IPS DF 4.7 (cell line): ENCODE results near the gene IQCF6.
"Not testable (repeated sequence)": the region's sequence is repeated elsewhere in the genome, so short reads cannot be mapped to it uniquely, and the experiment has no call there.

Source experiments
- DNase-seq: peaks from one replicate; pipeline ENCODE4 v3.0.0-alpha.2; 2013; ENCODE audit warnings: low spot score; ENCODE audit errors: extremely low read depth

IQCF6 gene

DNA sequence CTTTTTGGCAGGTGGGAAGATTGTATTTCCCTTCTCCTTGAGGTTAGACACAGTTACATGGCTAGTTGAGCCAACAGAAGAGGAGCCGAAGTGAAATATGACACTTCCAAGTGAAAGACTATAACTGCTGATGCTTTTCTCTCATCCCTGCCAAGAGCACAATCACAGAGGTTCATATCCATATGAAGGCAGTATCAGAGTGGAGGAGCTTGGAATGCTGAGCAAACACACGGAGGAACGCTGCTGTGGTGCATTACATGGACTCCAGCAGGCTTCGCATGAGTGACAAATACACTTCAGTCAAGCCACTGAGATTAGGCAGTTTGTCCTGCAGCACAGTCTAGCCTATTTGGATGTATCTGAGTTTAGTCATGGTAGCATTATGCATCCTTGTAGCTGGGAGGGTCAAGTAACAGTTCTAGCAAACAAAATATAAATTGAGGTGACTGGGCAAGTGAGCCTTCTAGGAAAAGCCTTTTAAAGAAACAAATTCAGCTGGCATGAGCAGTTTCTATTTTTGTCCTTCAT is 5.4 kb downstream of the IQCF6 start:
- DNase-seq: no peak

DNA sequence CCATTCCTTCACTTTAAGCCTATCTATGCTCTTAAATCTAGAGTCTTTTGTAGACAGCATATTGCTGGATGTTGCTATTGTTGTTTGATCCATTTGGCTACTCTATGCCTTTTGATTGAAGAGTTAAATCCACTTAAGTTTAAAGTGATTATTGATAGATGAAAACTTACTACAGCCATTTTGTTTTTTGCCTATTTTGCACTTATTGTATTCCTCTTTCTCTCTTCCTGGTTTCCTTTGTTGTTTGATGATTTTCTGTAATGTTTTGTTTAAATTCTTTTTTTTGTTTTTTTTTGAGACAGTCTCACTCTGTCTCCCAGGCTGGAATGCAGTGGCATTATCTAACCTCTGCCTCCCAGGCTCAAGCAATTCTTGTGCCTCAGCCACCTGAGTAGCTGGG is 19.8 kb downstream of the IQCF6 start:
- DNase-seq: no peak

DNA sequence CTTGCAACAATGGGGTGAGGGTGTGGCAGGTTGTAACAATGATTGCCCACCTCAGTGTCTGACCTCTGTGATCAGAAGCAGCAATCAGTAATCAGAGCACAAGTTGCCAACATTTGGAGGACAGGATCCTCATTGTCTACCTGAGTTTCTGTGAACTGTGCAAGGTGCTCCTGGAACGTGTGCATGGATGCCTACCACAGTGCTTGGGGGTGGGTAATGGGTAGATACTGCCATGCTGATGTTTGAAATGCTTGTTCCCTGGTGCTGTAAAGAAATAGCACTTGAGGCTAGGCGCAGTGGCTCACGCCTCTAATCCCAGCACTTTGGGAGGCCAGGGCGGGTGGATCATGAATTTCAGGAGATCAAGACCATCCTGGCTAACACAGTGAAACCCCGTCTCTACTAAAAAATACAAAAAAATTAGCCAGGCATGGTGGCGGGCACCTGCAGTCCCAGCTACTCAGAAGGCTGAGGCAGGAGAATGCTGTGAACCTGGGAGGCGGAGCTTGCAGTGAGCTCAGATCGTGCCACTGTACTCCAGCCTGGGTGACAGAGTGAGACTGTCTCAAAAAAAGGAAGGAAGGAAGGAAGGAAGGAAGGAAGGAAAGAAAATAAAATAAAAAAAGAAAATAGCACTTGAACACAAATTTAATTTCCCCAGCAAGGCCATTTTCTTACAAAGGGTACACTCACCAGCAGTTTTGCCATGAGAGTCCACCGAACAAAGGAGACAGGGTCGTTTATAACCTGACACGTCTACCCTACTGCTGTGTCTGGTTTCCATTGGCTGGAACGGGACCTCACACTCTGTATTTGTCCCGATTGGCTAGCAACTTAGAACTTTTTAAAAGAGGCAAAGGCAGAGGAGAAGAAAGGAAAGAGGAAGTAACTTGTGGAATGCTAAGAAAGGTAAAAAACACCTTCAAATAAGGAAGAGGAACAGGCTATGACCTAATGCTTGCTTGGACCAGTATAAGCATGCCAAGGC is 25.0 kb downstream of the IQCF6 start:
- not testable (repeated sequence) for DNase-seq

DNA sequence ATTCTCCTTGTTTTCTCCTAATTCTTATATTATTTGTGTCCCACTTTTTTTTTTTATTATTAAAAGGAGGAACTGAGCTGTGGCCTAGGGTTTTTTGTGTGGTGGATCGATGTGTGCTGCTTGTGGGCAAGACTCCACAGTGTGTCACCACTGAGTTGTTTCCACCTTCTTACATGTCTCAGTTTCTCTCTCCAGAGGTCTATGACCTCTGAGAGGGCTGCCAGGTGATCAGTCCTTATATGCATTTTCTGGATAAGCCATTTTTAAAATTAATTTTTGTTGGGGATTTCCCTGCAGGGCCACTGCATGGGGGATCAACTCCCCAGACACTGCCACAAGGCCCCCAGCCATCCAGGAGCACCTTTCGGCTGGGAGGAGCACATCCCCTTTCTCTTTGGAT is 27.8 kb downstream of the IQCF6 start:
- DNase-seq: no peak

DNA sequence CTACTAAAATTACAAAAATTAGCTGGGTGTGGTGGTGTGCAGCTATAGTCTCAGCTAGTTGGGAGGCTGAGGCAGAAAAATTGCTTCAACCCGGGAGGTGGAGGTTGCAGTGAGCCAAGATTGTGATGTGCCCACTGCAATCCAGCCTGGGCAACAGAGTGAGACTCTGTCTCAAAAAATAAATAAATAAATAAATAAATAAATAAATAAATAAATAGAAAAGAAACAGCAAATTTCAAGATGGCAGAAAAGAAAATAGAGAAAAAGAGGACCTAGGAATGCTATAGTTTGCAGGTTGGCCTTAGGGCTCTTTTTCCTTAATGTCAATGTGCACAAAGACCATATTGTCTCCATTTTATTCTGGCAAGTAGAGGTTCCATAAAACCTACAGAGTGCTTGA is 28.2 kb downstream of the IQCF6 start:
- DNase-seq: no peak

DNA sequence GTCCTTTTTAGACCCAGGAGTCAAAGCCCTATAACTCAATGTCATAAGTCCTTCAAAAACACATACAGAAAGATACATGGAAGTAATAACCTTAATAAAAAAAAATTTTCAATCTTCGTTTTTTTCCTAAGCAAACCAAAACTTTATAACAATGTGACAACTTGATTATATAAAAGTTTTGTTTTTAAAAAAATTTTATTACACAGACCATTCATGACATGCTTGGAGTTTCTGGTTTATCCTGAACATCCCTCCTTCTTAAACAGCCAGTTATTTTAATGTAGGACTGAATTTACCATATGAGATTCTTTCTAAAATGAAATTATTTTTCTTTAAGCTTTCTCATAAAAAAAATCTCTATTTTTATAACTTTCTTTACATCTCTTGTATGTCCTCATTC is 30.7 kb downstream of the IQCF6 start:
- DNase-seq: no peak

DNA sequence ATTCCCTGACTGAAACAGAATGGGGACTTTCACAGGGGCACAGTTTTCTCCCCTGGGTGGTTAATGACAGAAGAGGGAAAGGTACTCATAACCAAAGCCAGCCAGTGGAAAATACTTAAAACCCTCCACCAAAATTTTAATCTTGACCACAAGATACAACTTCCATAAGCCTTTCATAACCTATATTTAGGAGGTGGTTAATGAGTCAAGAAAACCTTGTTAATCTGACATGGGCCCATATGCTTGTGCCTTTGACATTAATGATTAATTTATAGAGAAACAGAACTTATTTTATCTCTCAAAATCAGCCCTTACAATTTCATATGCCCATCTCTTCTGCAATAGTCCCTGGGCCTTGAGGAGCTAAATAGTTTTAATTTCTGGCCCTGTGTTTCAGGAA is 31.2 kb downstream of the IQCF6 start:
- DNase-seq: no peak

DNA sequence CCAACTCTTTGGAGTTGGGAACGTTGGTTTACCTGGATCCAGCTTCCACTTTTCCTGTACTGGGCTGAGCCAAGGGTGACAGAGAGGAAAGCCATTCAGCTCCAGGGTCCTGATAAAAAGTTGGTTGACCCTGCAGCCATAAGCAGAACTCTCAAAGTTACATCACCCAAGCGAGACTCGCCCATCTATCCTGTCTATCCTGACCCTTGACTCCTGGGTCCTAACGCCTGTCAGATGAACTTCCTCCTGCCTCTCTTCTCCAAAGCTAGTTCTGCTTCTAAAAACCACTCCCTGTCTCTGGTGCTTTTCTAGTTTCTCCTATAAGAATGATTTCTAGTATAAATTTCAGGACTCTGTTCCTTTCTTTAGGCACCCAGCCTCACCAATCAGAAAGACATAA is 36.1 kb downstream of the IQCF6 start:
- not testable (repeated sequence) for DNase-seq

DNA sequence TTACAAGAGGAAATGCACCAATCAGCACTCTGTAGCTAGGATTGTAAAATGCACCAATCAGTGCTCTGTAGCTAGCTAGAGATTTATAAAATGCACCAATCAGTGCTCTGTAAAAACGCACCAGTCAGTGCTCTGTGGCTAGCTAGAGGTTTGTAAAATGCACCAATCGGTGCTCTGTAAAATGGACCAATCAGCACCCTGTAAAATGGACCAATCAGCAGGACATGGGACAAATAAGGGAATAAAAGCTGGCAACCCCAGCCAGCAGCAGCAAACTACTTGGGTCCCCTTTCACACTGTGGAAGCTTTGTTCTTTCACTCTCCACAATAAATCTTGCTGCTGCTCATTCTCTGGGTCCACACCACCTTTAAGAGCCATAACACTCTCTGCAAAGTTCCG is 36.7 kb downstream of the IQCF6 start:
- DNase-seq: not testable (repeated sequence)

DNA sequence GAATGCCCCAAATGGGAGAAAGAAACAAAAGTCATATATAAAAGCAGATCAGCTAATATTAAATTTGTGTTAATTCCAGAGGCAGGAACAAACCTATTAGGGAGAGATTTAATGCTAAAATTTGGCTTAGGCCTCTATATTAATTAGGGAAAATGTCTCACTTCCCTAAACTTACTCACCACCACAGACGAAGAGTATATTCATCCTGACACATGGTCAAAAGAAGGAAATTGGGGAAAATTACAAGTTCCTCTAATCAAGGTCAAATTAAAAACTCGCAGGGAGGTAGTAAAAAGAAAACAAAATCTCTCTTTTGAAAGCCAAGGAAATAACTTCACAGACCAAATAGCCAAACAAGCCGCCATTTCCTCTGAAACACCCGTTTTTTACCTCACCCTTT is 39.9 kb downstream of the IQCF6 start:
- DNase-seq: no peak

DNA sequence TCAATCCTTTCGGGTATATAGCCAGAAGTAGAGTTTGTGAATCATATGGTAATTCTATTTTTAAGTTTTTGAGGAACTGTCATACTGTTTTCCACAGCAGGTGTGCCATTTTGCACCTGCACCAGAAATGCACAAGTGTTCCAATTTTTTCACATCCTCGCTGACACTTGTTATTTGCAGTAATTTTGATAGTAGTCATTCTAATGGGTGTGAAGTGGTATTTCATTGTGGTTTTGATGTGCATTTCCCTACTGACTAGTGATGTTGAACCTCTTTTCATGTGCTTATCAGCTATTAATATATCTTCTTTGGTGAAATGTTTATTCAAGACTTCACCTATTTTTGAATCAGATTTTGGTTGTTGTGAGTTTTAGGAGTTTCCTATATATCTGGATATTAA is 43.1 kb downstream of the IQCF6 start:
- no peak for DNase-seq

DNA sequence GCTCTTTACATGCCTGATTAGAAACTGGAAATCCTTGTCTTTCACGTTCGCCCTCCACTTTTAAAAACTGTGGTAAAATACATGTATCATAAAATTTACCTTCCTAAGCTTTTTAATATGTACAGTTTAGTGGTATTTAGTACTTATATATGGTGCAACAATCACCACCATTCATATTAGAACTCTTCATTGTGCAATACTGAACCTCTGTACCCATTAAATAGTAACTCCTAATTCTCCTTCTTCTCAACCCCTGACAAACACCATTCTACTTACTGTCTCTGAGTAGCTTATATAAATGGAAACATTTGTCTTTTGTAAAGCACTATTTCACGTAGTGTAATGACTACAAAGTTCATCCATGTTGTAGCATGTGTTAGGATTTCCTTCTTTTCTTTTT is 44.0 kb downstream of the IQCF6 start:
- no peak for DNase-seq

DNA sequence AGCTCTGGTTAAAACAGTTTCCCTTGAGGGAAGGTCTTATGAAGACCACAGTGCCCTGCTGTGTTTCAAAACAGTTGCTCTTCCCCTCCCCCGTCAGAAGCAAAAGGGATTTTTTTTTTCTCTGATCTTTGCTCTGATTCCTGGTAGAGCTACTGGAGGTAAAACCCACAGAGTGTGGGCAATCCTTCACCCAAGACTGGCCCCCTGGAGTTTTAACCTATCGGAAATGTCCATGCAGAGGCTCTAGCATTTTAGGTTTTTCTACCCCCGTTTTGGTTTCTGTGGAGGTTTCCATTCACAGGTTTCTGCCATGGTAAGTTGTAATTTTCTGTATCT is 44.5 kb downstream of the IQCF6 start:
- no peak for DNase-seq

DNA sequence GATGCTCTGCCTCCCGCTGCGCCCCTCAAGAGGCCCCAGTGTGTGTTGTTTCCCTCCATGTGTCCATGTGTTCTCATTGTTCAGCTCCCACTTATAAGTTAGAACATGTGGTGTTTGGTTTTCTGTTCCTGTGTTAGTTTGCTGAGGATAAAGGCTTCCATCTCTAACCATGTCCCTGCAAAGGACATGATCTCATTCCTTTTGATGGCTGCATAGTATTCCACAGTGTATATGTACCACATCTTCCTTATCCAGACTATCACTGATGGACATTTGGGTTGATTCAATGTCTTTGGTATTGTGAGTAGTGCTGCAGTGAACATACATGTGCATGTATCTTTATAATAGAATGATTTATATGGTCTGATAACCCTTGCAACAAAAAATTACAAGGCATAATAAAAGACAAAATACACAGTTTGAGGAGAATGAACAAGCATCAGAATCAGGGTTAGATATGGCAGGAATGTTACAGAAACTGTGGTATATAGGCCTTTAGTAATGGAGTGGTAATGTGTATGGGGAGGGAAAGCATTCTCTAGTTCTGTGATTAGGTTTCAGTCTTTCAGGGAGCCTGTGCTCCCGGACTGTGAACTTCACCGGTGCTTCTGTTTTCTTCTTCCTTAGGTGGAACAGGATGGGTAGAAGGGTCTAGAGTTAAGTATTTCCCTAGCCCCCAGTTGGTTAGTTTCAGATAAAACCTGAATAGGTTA is 45.0 kb downstream of the IQCF6 start:
- no peak for DNase-seq

DNA sequence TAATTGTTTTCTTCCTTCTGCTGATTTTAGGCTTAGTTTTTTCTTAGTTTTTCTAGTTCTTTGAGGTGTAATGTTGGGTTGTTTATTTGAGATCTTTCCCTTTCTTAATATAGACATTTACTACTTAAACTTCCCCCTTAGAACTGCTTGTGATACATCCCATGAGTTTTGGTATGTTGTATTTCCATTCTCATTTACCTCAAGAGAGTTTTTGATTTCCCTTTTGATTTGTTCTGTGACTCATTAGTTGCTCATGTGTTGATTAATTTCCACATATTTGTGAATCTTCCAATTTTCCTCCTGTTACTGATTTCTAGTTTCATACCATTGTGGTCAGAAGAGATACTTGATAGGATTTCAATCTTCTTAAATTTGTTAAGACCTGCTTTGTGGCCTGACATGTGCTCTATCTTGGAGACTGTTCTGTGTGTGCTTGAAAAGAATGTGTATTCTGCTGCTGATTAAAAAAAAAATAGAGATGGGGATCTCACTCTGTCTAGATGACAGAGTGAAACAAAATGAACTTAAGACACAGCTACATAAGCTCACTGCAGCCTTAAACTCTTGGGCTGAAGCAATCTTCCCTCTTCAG is 49.9 kb downstream of the IQCF6 start:
- DNase-seq: no peak
